Measurements from ENCODE around the gene FILIP1L.

The FILIP1L gene

GRCh38 chr3:100067589-100067988, 46.7 kb downstream of the FILIP1L start:
- no peak for DNase-seq (ENCODE audit: extremely low read depth, insufficient read length)
- Histone ChIP-seq H3K4me3 (replicated peaks; ENCODE audit: low read depth, low read length) (no peak overlapping the region), H3K36me3 (ENCODE audit: control insufficient read depth, insufficient read depth, low read length) (no peaks in the 10 kb centered on the region), H3K27me3 (replicated peaks; ENCODE audit: control insufficient read depth, insufficient read depth, low read length) (no peaks in the 10 kb centered on the region)
- TF ChIP-seq CTCF (IDR thresholded peaks at IDR 0.05; ENCODE audit: insufficient read depth, low read length, poor library complexity, severe bottlenecking): no peak

- H3K36me3 ChIP-seq (ENCODE audit: control insufficient read depth, insufficient read depth, low read length): no peaks in the 10 kb centered on the region
Observed at GRCh38 chr3:100063929-100064461, 50.3 kb downstream of the FILIP1L start.

GRCh38 chr3:100062665-100063064, 51.6 kb downstream of the FILIP1L start:
- H3K27me3 ChIP-seq (replicated peaks; ENCODE audit: control insufficient read depth, insufficient read depth, low read length): no peaks in the 10 kb centered on the region
- TF ChIP-seq CTCF (IDR thresholded peaks at IDR 0.05; ENCODE audit: insufficient read depth, low read length, poor library complexity, severe bottlenecking): no peak
- H3K4me3 ChIP-seq (replicated peaks; ENCODE audit: low read depth, low read length): no peak overlapping the region
- H3K36me3 ChIP-seq (ENCODE audit: control insufficient read depth, insufficient read depth, low read length): no peaks in the 10 kb centered on the region
- no peak for DNase-seq (ENCODE audit: extremely low read depth, insufficient read length)

More at GRCh38 chr3:100063929-100064461, 50.3 kb downstream of the FILIP1L start:
- no peak for TF ChIP-seq CTCF (IDR thresholded peaks at IDR 0.05; ENCODE audit: insufficient read depth, low read length, poor library complexity, severe bottlenecking)
- DNase-seq (ENCODE audit: extremely low read depth, insufficient read length): no peak
- no peaks in the 10 kb centered on the region for H3K27me3 ChIP-seq (replicated peaks; ENCODE audit: control insufficient read depth, insufficient read depth, low read length)
- no peak overlapping the region for H3K4me3 ChIP-seq (replicated peaks; ENCODE audit: low read depth, low read length)

GRCh38 chr3:100060685-100061484, 53.4 kb downstream of the FILIP1L start:
- Histone ChIP-seq H3K4me3 (replicated peaks; ENCODE audit: low read depth, low read length) (no peak overlapping the region), H3K27me3 (replicated peaks; ENCODE audit: control insufficient read depth, insufficient read depth, low read length) (no peaks in the 10 kb centered on the region), H3K36me3 (ENCODE audit: control insufficient read depth, insufficient read depth, low read length) (no peaks in the 10 kb centered on the region)
- no peak for DNase-seq (ENCODE audit: extremely low read depth, insufficient read length)
- no peak for TF ChIP-seq CTCF (IDR thresholded peaks at IDR 0.05; ENCODE audit: insufficient read depth, low read length, poor library complexity, severe bottlenecking)

DNA sequence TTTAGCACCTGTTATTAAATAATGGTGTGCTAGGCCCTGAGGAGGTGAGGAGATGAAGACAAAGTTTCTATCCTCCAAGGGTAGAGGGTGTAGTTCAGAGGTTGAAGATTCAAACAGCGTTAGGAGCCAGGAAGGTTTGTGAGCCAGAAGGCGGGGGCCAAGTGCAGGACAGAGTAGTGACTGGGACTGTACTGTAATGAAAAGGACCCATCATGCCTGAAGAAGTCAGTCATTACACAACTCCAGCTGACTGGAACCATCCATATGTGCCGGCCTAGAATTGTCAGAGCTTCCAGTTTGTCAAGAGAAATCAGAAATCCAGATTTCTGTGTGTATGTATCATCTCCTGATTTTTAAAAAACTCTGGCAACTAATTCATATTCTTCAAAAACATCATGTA, 54.8 kb downstream of the FILIP1L start:
- no peaks in the 10 kb centered on the region for H3K36me3 ChIP-seq (ENCODE audit: control insufficient read depth, insufficient read depth, low read length)
- TF ChIP-seq CTCF (IDR thresholded peaks at IDR 0.05; ENCODE audit: insufficient read depth, low read length, poor library complexity, severe bottlenecking): no peak
- H3K4me3 ChIP-seq (replicated peaks; ENCODE audit: low read depth, low read length): no peak overlapping the region
- H3K27me3 ChIP-seq (replicated peaks; ENCODE audit: control insufficient read depth, insufficient read depth, low read length): no peaks in the 10 kb centered on the region
- no peak for DNase-seq (ENCODE audit: extremely low read depth, insufficient read length)

All from GM06990 (cell line).